H9 (cell line): ENCODE measurements around the gene KLF11. TPM values are rescaled to one million over a fixed set of nuclear protein-coding genes. Genes with fewer than 3 reads are reported as not detected.

Experiments
- DNase-seq: peaks from one replicate; pipeline ENCODE4 v3.0.0-alpha.2; 2017
- H2AFZ ChIP-seq: one replicate; pipeline ENCODE4 v1.6.1; 2013; ENCODE audit warnings: mild to moderate bottlenecking, low read length, control low read depth, moderate library complexity
- H2AK5ac ChIP-seq: 2 replicates; pipeline ENCODE4 v1.6.1; 2013; ENCODE audit warnings: low read length, control low read depth, mixed read lengths; ENCODE audit not compliant: insufficient read length
- H2BK120ac ChIP-seq: one replicate; pipeline ENCODE4 v1.6.1; 2013; ENCODE audit warnings: low read depth, mild to moderate bottlenecking, low read length, control low read depth, inconsistent platforms; ENCODE audit not compliant: poor library complexity, severe bottlenecking
- H2BK12ac ChIP-seq: 2 replicates; pipeline ENCODE4 v1.6.1; 2013; ENCODE audit warnings: low read length, control low read depth, mixed read lengths, low read depth; ENCODE audit not compliant: insufficient read length
- H2BK15ac ChIP-seq: 2 replicates; pipeline ENCODE4 v1.6.1; 2013; ENCODE audit warnings: low read depth, low read length, control low read depth
- H2BK20ac ChIP-seq: one replicate; pipeline ENCODE4 v1.6.1; 2013; ENCODE audit warnings: low read depth, mild to moderate bottlenecking, low read length, control low read depth, inconsistent platforms; ENCODE audit not compliant: poor library complexity, severe bottlenecking
- H2BK5ac ChIP-seq: 2 replicates; pipeline ENCODE4 v1.6.1; 2013; ENCODE audit warnings: low read length, control low read depth, mixed read lengths; ENCODE audit not compliant: insufficient read length
- H3K14ac ChIP-seq: 2 replicates; pipeline ENCODE4 v1.6.1; 2013; ENCODE audit warnings: low read length, control low read depth; ENCODE audit not compliant: insufficient read depth
- H3K18ac ChIP-seq: 2 replicates; pipeline ENCODE4 v1.6.1; 2013; ENCODE audit warnings: low read depth, mild to moderate bottlenecking, mixed read lengths, low read length, control low read depth; ENCODE audit not compliant: insufficient read length
- H3K23ac ChIP-seq: 2 replicates; pipeline ENCODE4 v1.6.1; 2013; ENCODE audit warnings: low read length, control low read depth, mixed read lengths, low read depth; ENCODE audit not compliant: insufficient read length
- H3K23me2 ChIP-seq: 2 replicates; pipeline ENCODE4 v1.6.1; 2013; ENCODE audit warnings: low read depth, mild to moderate bottlenecking, mixed read lengths, low read length, control low read depth; ENCODE audit not compliant: insufficient read length, poor library complexity, severe bottlenecking
- H3K27ac ChIP-seq: 2 replicates; pipeline ENCODE4 v1.5.1; 2013; ENCODE audit warnings: low read length, control low read depth, mixed read lengths, low read depth; ENCODE audit not compliant: insufficient read length
- H3K27me3 ChIP-seq: 2 replicates; pipeline ENCODE4 v1.6.1; 2013; ENCODE audit warnings: low read length, control low read depth, inconsistent platforms; ENCODE audit not compliant: insufficient read depth
- H3K4ac ChIP-seq: 2 replicates; pipeline ENCODE4 v1.6.1; 2013; ENCODE audit warnings: low read depth, mild to moderate bottlenecking, control low read depth, inconsistent platforms, low read length, moderate library complexity
- H3K4me1 ChIP-seq: 2 replicates; pipeline ENCODE4 v1.6.1; 2013; ENCODE audit warnings: low read length, control low read depth, inconsistent platforms; ENCODE audit not compliant: insufficient read depth
- H3K4me2 ChIP-seq: 2 replicates; pipeline ENCODE4 v1.6.1; 2013; ENCODE audit warnings: low read length, control low read depth, mixed read lengths; ENCODE audit not compliant: insufficient read length, insufficient read depth
- H3K56ac ChIP-seq: 2 replicates; pipeline ENCODE4 v1.6.1; 2013; ENCODE audit warnings: low read depth, mild to moderate bottlenecking, mixed read lengths, low read length, control low read depth; ENCODE audit not compliant: insufficient read length
- H3K79me1 ChIP-seq: 2 replicates; pipeline ENCODE4 v1.6.1; 2013; ENCODE audit warnings: low read depth, mild to moderate bottlenecking, moderate library complexity, low read length, control low read depth, inconsistent platforms; ENCODE audit not compliant: insufficient read depth, poor library complexity, severe bottlenecking
- H3K79me2 ChIP-seq: 2 replicates; pipeline ENCODE4 v1.6.1; 2013; ENCODE audit warnings: low read length, control low read depth, inconsistent platforms; ENCODE audit not compliant: insufficient read depth
- H3K9ac ChIP-seq: 2 replicates; pipeline ENCODE4 v1.6.1; 2013; ENCODE audit warnings: low read length, control low read depth, mixed read lengths; ENCODE audit not compliant: insufficient read length; ENCODE audit errors: extremely low read depth
- H3K9me3 ChIP-seq: one replicate; pipeline ENCODE4 v1.6.1; 2013; ENCODE audit warnings: low read depth, low read length, inconsistent platforms; ENCODE audit not compliant: control insufficient read depth
- H3T11ph ChIP-seq: one replicate; pipeline ENCODE4 v1.6.1; 2013; ENCODE audit warnings: mild to moderate bottlenecking, low read length, control low read depth, inconsistent platforms
- H4K20me1 ChIP-seq: one replicate; pipeline ENCODE4 v1.6.1; 2013; ENCODE audit not compliant: control insufficient read depth, insufficient read length, insufficient read depth
- H4K5ac ChIP-seq: 2 replicates; pipeline ENCODE4 v1.6.1; 2013; ENCODE audit warnings: low read depth, mild to moderate bottlenecking, mixed read lengths, low read length, control low read depth; ENCODE audit not compliant: insufficient read length
- H4K8ac ChIP-seq: replicated peaks from 2 replicates; pipeline ENCODE4 v1.6.1; 2013; ENCODE audit warnings: low read length, control low read depth, mixed read lengths, low read depth; ENCODE audit not compliant: insufficient read length
- H4K91ac ChIP-seq: 2 replicates; pipeline ENCODE4 v1.6.1; 2013; ENCODE audit warnings: low read depth, mild to moderate bottlenecking, moderate library complexity, mixed read lengths, low read length, control low read depth; ENCODE audit not compliant: insufficient read length
- H3K27ac Mint-ChIP-seq, 3 experiments: 2 replicates in 2 of 3; 3 replicates in 1 of 3; pipeline ENCODE4 v1.8.0; 2020 to 2021; ENCODE audit warnings: mixed read lengths in 3 of 3, mild to moderate bottlenecking in 1 of 3, moderate library complexity in 1 of 3
- H3K27me3 Mint-ChIP-seq: 2 replicates; pipeline ENCODE4 v1.8.0; 2021; ENCODE audit warnings: low read depth, mild to moderate bottlenecking, moderate library complexity, mixed read lengths
- H3K36me3 Mint-ChIP-seq, 3 experiments: 2 replicates in 2 of 3; 3 replicates in 1 of 3; pipeline ENCODE4 v1.8.0; 2020 to 2021; ENCODE audit warnings: low read depth in 3 of 3, mixed read lengths in 3 of 3; ENCODE audit not compliant: insufficient read depth in 1 of 3
- H3K4me1 Mint-ChIP-seq, 2 experiments: 2 replicates each; pipeline ENCODE4 v1.8.0; 2020; ENCODE audit warnings: mixed read lengths in 2 of 2
- H3K4me3 Mint-ChIP-seq, 2 experiments: 2 replicates in 1 of 2; 3 replicates in 1 of 2; pipeline ENCODE4 v1.8.0; 2020 to 2021; ENCODE audit warnings: mild to moderate bottlenecking in 2 of 2, mixed read lengths in 2 of 2, moderate library complexity in 1 of 2
- H3K9me3 Mint-ChIP-seq, 2 experiments: 2 replicates in 1 of 2; 3 replicates in 1 of 2; pipeline ENCODE4 v1.8.0; 2020; ENCODE audit warnings: mild to moderate bottlenecking in 2 of 2, mixed read lengths in 2 of 2, moderate library complexity in 1 of 2
- WGBS: extraction: QIAGEN DNeasy Blood & Tissue Kit; methylation state at CpG from one replicate; pipeline ENCODE4 v1.1.7; 2013; ENCODE audit warnings: missing lambda C conversion rate, low lambda C conversion rate, mixed read lengths; ENCODE audit not compliant: insufficient read length; ENCODE audit errors: extremely low coverage; 5-methylcytosine and 5-hydroxymethylcytosine counted together
- total RNA-seq: library from RNA; stranded (reverse); gene quantifications from 2 replicates; pipeline ENCODE4 v1.2.1, GENCODE V29; 2021
- TF ChIP-seq, protein P1 (sequence below): fragments of 200-600 bp; sonication (generic); conservative IDR thresholded peaks from 3 replicates; pipeline ENCODE4 v1.8.0; 2021; ENCODE audit warnings: antibody characterized with exemption, mild to moderate bottlenecking

Gene KLF11
- total RNA-seq, 1 experiment from 2014 or later = 15.5 TPM

DNA sequence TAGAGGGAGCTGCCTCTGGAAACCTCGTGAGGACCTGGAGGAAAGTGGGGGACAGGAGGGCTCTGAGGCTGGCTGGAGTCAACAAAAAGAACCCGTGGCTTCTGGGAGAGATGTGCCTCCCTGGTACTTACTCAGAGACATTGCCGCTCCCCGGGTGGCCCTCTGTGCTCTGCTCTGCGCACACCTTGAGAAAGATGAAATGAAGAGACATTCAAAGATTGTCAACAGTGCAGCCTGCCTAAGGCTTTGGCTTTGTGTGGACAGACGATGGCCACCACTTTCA, 22.4 kb downstream of the KLF11 start:
- Histone ChIP-seq H3K79me1 (no peaks in the 10 kb centered on the region), H3K4ac (no peak overlapping the region), H2BK12ac (no peak overlapping the region), H2BK20ac (no peak overlapping the region), H3K23ac (no peak overlapping the region), H3K18ac (no peak overlapping the region), H2BK5ac (no peak overlapping the region), H4K8ac (no peak overlapping the region), H3K9me3 (no peaks in the 10 kb centered on the region), H3K4me2 (no peak overlapping the region), H3K9ac (no peak overlapping the region), H3K14ac (no peak overlapping the region), H3K27ac (no peak overlapping the region), H3T11ph (no peak overlapping the region), H3K79me2 (no peaks in the 10 kb centered on the region), H2AK5ac (no peak overlapping the region), H4K20me1 (no peaks in the 10 kb centered on the region), H2BK15ac (no peak overlapping the region), H2AFZ (no peak overlapping the region), H2BK120ac (no peak overlapping the region), H4K91ac (no peak overlapping the region), H3K56ac (no peak overlapping the region), H4K5ac (no peak overlapping the region), H3K23me2 (no peaks in the 10 kb centered on the region), H3K27me3 (no peaks in the 10 kb centered on the region), H3K4me1 (no peaks in the 10 kb centered on the region)
- Mint-ChIP-seq H3K27me3 (0 out of 2 replicates have a peak, but pooled peaks cover 1% of the 10 kb centered on the region), H3K27ac (no peak overlapping the region), H3K36me3 (peaks cover 0 to 7% (median 0%) of the 10 kb centered on the region in 3 experiments; a peak in 2 of 7 replicates), H3K4me1 (peaks cover 10 to 18% of the 10 kb centered on the region in 2 experiments), H3K9me3 (peaks cover 4 to 7% of the 10 kb centered on the region in 2 experiments; a peak in 3 of 5 replicates), H3K4me3 (no peak overlapping the region)
- DNase-seq = no peak
- TF ChIP-seq, protein P1, sequence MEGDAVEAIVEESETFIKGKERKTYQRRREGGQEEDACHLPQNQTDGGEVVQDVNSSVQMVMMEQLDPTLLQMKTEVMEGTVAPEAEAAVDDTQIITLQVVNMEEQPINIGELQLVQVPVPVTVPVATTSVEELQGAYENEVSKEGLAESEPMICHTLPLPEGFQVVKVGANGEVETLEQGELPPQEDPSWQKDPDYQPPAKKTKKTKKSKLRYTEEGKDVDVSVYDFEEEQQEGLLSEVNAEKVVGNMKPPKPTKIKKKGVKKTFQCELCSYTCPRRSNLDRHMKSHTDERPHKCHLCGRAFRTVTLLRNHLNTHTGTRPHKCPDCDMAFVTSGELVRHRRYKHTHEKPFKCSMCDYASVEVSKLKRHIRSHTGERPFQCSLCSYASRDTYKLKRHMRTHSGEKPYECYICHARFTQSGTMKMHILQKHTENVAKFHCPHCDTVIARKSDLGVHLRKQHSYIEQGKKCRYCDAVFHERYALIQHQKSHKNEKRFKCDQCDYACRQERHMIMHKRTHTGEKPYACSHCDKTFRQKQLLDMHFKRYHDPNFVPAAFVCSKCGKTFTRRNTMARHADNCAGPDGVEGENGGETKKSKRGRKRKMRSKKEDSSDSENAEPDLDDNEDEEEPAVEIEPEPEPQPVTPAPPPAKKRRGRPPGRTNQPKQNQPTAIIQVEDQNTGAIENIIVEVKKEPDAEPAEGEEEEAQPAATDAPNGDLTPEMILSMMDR = no peak
- no CpG with 5 or more reads among the region's 6 CpGs for WGBS
